Fibroblast of lung (primary cell): ENCODE data around the gene CDK9. TPM values are rescaled to one million over a fixed set of nuclear protein-coding genes. Genes with fewer than 3 reads are reported as not detected.

ENCODE experiments used
- DNase-seq, 2 donors: peaks; one replicate each; pipeline versions ENCODE4 v3.0.0 to v3.0.0-alpha.2; 2010; ENCODE audit warnings: low read depth in 2 of 2
- H2AFZ ChIP-seq: 2 replicates; pipeline ENCODE4 v1.5.1; 2012; ENCODE audit warnings: low read length, control low read depth, inconsistent platforms
- H3K27ac ChIP-seq: 2 replicates; pipeline ENCODE4 v1.5.1; 2011; ENCODE audit warnings: low read length, control low read depth; ENCODE audit not compliant: insufficient read depth
- H3K27me3 ChIP-seq: 2 replicates; pipeline ENCODE4 v1.5.1; 2011; ENCODE audit warnings: mild to moderate bottlenecking, low read length; ENCODE audit not compliant: control insufficient read depth, insufficient read depth
- H3K36me3 ChIP-seq: 2 replicates; pipeline ENCODE4 v1.5.1; 2011; ENCODE audit warnings: low read length; ENCODE audit not compliant: control insufficient read depth, insufficient read depth
- H3K4me1 ChIP-seq: 2 replicates; pipeline ENCODE4 v1.5.1; 2011; ENCODE audit warnings: low read length; ENCODE audit not compliant: control insufficient read depth, insufficient read depth; ENCODE audit errors: extremely low read depth
- H3K4me2 ChIP-seq: 2 replicates; pipeline ENCODE4 v1.5.1; 2011; ENCODE audit warnings: low read length, control low read depth; ENCODE audit not compliant: insufficient read depth; ENCODE audit errors: extremely low read depth
- H3K4me3 ChIP-seq, 4 experiments: fragments of 200-600 bp in 1 of 4; sonication (generic) in 1 of 4; replicated peaks in 1 of 4; 2 replicates each; pipeline ENCODE4 v1.5.1; 2011 to 2016; ENCODE audit warnings: low read length in 4 of 4, low read depth in 3 of 4, mild to moderate bottlenecking in 3 of 4, control low read depth in 2 of 4, inconsistent platforms in 1 of 4, mixed read lengths in 1 of 4; ENCODE audit not compliant: insufficient read depth in 1 of 4; ENCODE audit errors: control extremely low read depth in 1 of 4
- H3K79me2 ChIP-seq: 2 replicates; pipeline ENCODE4 v1.5.1; 2012; ENCODE audit warnings: mild to moderate bottlenecking, low read length, inconsistent platforms; ENCODE audit not compliant: control insufficient read depth, insufficient read depth
- H3K9ac ChIP-seq: 2 replicates; pipeline ENCODE4 v1.5.1; 2011; ENCODE audit warnings: mild to moderate bottlenecking, low read length, control low read depth; ENCODE audit not compliant: insufficient read depth
- H3K9me3 ChIP-seq: 2 replicates; pipeline ENCODE4 v1.5.1; 2012; ENCODE audit warnings: low read depth, low read length; ENCODE audit not compliant: control insufficient read depth, insufficient read depth
- H4K20me1 ChIP-seq: 2 replicates; pipeline ENCODE4 v1.5.1; 2011; ENCODE audit warnings: low read length; ENCODE audit not compliant: control insufficient read depth, insufficient read depth; ENCODE audit errors: extremely low read depth
- EZH2 ChIP-seq: IDR thresholded peaks from 2 replicates; pipeline ENCODE4 v1.5.1; 2012; ENCODE audit warnings: low read length, control low read depth, mild to moderate bottlenecking; ENCODE audit errors: missing control alignments
- polyA plus RNA-seq, 2 donors: library from polyadenylated mRNA; depleted of rRNA in 1 of 2; stranded (reverse) in 1 of 2; unstranded in 1 of 2; fragments of >200 nt; gene quantifications; 2 replicates each; pipeline ENCODE4 v1.2.1, GENCODE V29; 2011 to 2012; ENCODE audit warnings: missing spikeins in 1 of 2
- total RNA-seq: library from RNA; depleted of rRNA; stranded (reverse); fragments of >200 nt; gene quantifications from 2 replicates; pipeline ENCODE4 v1.2.1, GENCODE V29; 2014
- TF ChIP-seq, protein P1 (sequence below), 2 donors: IDR thresholded peaks in 1 of 2; conservative IDR thresholded peaks in 1 of 2; 1 replicate in 1 of 2; 2 replicates in 1 of 2; pipeline ENCODE4 v1.5.1; 2011 to 2012; ENCODE audit warnings: low read length in 2 of 2, control low read depth in 1 of 2, inconsistent platforms in 1 of 2, low read depth in 1 of 2, mild to moderate bottlenecking in 1 of 2

CDK9 gene
- total and polyA plus RNA-seq, 2 donors (not counting 1 experiment from before 2014, with no cell fraction given): 54.8 to 82.2 TPM

GRCh38 chr9:127790094-127790855, 4.4 kb downstream of the CDK9 start:
- Histone ChIP-seq H3K27me3 (no peaks in the 10 kb centered on the region), H3K4me2 (no peak overlapping the region), H3K4me3 (no peak overlapping the region), H2AFZ (no peak overlapping the region), H3K79me2 (peaks cover 42% of the 10 kb centered on the region), H3K9me3 (no peaks in the 10 kb centered on the region), H4K20me1 (no peaks in the 10 kb centered on the region), H3K9ac (no peak overlapping the region), H3K27ac (no peak overlapping the region), H3K4me1 (peaks cover 11% of the 10 kb centered on the region), H3K36me3 (peaks cover 38% of the 10 kb centered on the region)
- DNase-seq: no peak
- no peak for TF ChIP-seq EZH2
- TF ChIP-seq, protein P1, sequence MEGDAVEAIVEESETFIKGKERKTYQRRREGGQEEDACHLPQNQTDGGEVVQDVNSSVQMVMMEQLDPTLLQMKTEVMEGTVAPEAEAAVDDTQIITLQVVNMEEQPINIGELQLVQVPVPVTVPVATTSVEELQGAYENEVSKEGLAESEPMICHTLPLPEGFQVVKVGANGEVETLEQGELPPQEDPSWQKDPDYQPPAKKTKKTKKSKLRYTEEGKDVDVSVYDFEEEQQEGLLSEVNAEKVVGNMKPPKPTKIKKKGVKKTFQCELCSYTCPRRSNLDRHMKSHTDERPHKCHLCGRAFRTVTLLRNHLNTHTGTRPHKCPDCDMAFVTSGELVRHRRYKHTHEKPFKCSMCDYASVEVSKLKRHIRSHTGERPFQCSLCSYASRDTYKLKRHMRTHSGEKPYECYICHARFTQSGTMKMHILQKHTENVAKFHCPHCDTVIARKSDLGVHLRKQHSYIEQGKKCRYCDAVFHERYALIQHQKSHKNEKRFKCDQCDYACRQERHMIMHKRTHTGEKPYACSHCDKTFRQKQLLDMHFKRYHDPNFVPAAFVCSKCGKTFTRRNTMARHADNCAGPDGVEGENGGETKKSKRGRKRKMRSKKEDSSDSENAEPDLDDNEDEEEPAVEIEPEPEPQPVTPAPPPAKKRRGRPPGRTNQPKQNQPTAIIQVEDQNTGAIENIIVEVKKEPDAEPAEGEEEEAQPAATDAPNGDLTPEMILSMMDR (conservative IDR thresholded peaks at IDR 0.05 in 1 of 2, IDR thresholded peaks at IDR 0.05 in 1 of 2; ENCODE audit: low read depth in 1 of 2, low read length in 2 of 2): no peak

- Histone ChIP-seq H3K27me3 (no peaks in the 10 kb centered on the region), H3K4me1 (peaks cover 11% of the 10 kb centered on the region), H3K9ac (no peak overlapping the region), H3K4me2 (no peak overlapping the region), H3K4me3 (no peak overlapping the region), H3K79me2 (peaks cover 41% of the 10 kb centered on the region), H3K36me3 (peaks cover 38% of the 10 kb centered on the region), H2AFZ (no peak overlapping the region), H3K27ac (no peak overlapping the region), H4K20me1 (no peaks in the 10 kb centered on the region), H3K9me3 (no peaks in the 10 kb centered on the region)
- DNase-seq: no peak
- TF ChIP-seq EZH2: no peak
- TF ChIP-seq, protein P1 (conservative IDR thresholded peaks at IDR 0.05 in 1 of 2, IDR thresholded peaks at IDR 0.05 in 1 of 2; ENCODE audit: low read depth in 1 of 2, low read length in 2 of 2): no peak
These were observed 5.3 kb downstream of the CDK9 start for GRCh38 chr9:127791085-127791484.

DNA sequence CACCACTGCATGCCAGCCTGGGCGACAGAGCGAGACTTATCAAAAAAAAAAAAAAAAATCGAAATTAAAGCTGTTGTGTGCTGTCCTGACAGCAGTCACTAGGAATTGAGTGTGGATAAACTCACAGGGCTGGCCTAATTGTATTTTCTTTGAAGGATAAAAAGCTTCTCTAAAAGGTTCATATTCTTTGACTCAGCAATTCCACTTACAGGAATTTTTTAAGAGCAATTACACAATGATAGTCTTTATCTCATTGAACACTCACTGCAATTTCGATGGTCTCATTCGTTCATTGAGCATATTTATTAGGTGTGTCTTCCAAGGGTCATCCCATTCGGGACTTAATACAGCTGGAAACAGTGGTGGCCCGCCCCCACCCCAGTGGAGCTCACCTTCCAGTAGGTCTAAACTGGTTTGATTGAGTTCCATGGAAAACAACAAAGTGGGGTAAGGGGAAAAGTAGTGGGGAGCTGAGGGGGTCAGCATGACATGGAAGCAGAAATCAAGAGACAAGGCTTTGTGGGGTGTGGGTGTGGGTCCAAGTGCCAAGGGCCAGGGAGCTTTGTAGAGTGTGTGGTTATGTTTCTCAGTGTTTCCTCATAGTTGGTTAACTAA, 6.7 kb downstream of the CDK9 start:
- Histone ChIP-seq H3K27me3 (no peaks in the 10 kb centered on the region), H3K9me3 (no peaks in the 10 kb centered on the region), H3K79me2 (peaks cover 27% of the 10 kb centered on the region), H2AFZ (no peak overlapping the region), H3K4me3 (no peak overlapping the region), H3K9ac (no peak overlapping the region), H3K27ac (peak overlapping the region; percentile 9), H4K20me1 (no peaks in the 10 kb centered on the region), H3K4me1 (peaks cover 14% of the 10 kb centered on the region), H3K4me2 (no peak overlapping the region), H3K36me3 (peaks cover 35% of the 10 kb centered on the region)
- TF ChIP-seq EZH2: no peak
- TF ChIP-seq, protein P1 (conservative IDR thresholded peaks at IDR 0.05 in 1 of 2, IDR thresholded peaks at IDR 0.05 in 1 of 2; ENCODE audit: low read depth in 1 of 2, low read length in 2 of 2): no peak
- DNase-seq: no peak
